GM15510 (cell line): Measurements from ENCODE around the gene PLCH1.

Source experiments
- POLR2A ChIP-seq: IDR thresholded peaks from 3 replicates; pipeline ENCODE4 v1.6.1; 2011; ENCODE audit warnings: borderline replicate concordance; ENCODE audit not compliant: insufficient read length; ENCODE audit errors: extremely low read depth

PLCH1 gene

GRCh38 chr3:155676252-155676981 is 68.5 kb downstream of the PLCH1 start:
- TF ChIP-seq POLR2A, result no peak

- TF ChIP-seq POLR2A, result no peak
These were observed 69.8 kb downstream of the PLCH1 start for GRCh38 chr3:155675094-155675493.

GRCh38 chr3:155673421-155673820 is 71.5 kb downstream of the PLCH1 start:
- TF ChIP-seq POLR2A, result no peak

GRCh38 chr3:155670335-155670734 is 74.5 kb downstream of the PLCH1 start:
- no peak for TF ChIP-seq POLR2A

GRCh38 chr3:155667988-155668387 is 76.9 kb downstream of the PLCH1 start:
- TF ChIP-seq POLR2A, result no peak

- no peak for TF ChIP-seq POLR2A
These were observed 79.8 kb downstream of the PLCH1 start for GRCh38 chr3:155664925-155665695.

- TF ChIP-seq POLR2A, result no peak
These were observed 81.2 kb downstream of the PLCH1 start for GRCh38 chr3:155663467-155664212.

GRCh38 chr3:155661760-155662159 is 83.1 kb downstream of the PLCH1 start:
- TF ChIP-seq POLR2A, result no peak

GRCh38 chr3:155661042-155661441 is 83.8 kb downstream of the PLCH1 start:
- TF ChIP-seq POLR2A, result no peak

GRCh38 chr3:155658671-155659261 is 86.1 kb downstream of the PLCH1 start:
- no peak for TF ChIP-seq POLR2A

GRCh38 chr3:155658006-155658405 is 86.9 kb downstream of the PLCH1 start:
- TF ChIP-seq POLR2A, result no peak

GRCh38 chr3:155657161-155657560 is 87.7 kb downstream of the PLCH1 start:
- TF ChIP-seq POLR2A, result no peak

- no peak for TF ChIP-seq POLR2A
These were observed 88.4 kb downstream of the PLCH1 start for GRCh38 chr3:155656466-155656865.

- TF ChIP-seq POLR2A, result no peak
These were observed 93.2 kb downstream of the PLCH1 start for GRCh38 chr3:155651489-155652218.

- TF ChIP-seq POLR2A, result no peak
These were observed 96.8 kb downstream of the PLCH1 start for GRCh38 chr3:155648013-155648591.

- TF ChIP-seq POLR2A, result no peak
These were observed 97.7 kb downstream of the PLCH1 start for GRCh38 chr3:155647206-155647605.
